OCI-LY1 (cell line): ENCODE results near the gene KIAA0319L.

Source experiments
- H2AFZ ChIP-seq: fragments of 200-600 bp; sonication (generic), shearing (Covaris generic); 2 replicates; pipeline ENCODE4 v1.6.0; 2014; ENCODE audit warnings: antibody characterized with exemption, mild to moderate bottlenecking, low read length
- H3F3A ChIP-seq: fragments of 200-600 bp; sonication (generic), shearing (Covaris generic); 2 replicates; pipeline ENCODE4 v1.6.0; 2014; ENCODE audit warnings: mild to moderate bottlenecking, antibody characterized with exemption, low read length, moderate library complexity; ENCODE audit not compliant: insufficient read depth
- H3K27ac ChIP-seq: fragments of 200-600 bp; sonication (generic); 2 replicates; pipeline ENCODE4 v1.5.1; 2014; ENCODE audit warnings: low read length, mixed run types, mild to moderate bottlenecking, low read depth; ENCODE audit not compliant: poor library complexity, severe bottlenecking
- H3K27me3 ChIP-seq: fragments of 200-600 bp; sonication (generic); 2 replicates; pipeline ENCODE4 v1.6.0; 2014; ENCODE audit warnings: antibody characterized with exemption, mild to moderate bottlenecking, low read length, moderate library complexity; ENCODE audit not compliant: insufficient read depth
- H3K36me3 ChIP-seq: fragments of 200-600 bp; sonication (generic); 2 replicates; pipeline ENCODE4 v1.6.1; 2014; ENCODE audit warnings: mild to moderate bottlenecking, antibody characterized with exemption, low read length, moderate library complexity, mixed read lengths; ENCODE audit not compliant: insufficient read depth
- H3K4me1 ChIP-seq: fragments of 200-600 bp; sonication (generic); 2 replicates; pipeline ENCODE4 v1.5.1; 2014; ENCODE audit warnings: mild to moderate bottlenecking, low read length, moderate library complexity; ENCODE audit not compliant: insufficient read depth, severe bottlenecking
- H3K4me2 ChIP-seq: fragments of 200-600 bp; sonication (generic), shearing (Covaris generic); 2 replicates; pipeline ENCODE4 v1.6.1; 2014; ENCODE audit warnings: low read length
- H3K4me3 ChIP-seq: fragments of 200-600 bp; sonication (generic); 2 replicates; pipeline ENCODE4 v1.5.1; 2014; ENCODE audit warnings: low read length, low read depth, mild to moderate bottlenecking, mixed read lengths; ENCODE audit not compliant: poor library complexity, severe bottlenecking
- H3K79me2 ChIP-seq: fragments of 200-600 bp; shearing (Covaris generic); 2 replicates; pipeline ENCODE4 v1.6.1; 2016; ENCODE audit warnings: mixed run types, low read length, mixed read lengths; ENCODE audit not compliant: insufficient read depth
- H3K9ac ChIP-seq: fragments of 200-600 bp; sonication (generic), shearing (Covaris generic); 2 replicates; pipeline ENCODE4 v1.6.1; 2014; ENCODE audit warnings: mild to moderate bottlenecking, low read length, mixed read lengths
- H3K9me2 ChIP-seq: fragments of 200-600 bp; sonication (generic), shearing (Covaris generic); 2 replicates; pipeline ENCODE4 v1.6.1; 2014; ENCODE audit warnings: low read depth, mild to moderate bottlenecking, low read length, mixed read lengths
- H3K9me3 ChIP-seq: fragments of 200-600 bp; shearing (Covaris generic); 2 replicates; pipeline ENCODE4 v1.6.1; 2014; ENCODE audit warnings: low read length, mixed read lengths
- H4K20me1 ChIP-seq: fragments of 200-600 bp; sonication (generic), shearing (Covaris generic); 2 replicates; pipeline ENCODE4 v1.6.0; 2016; ENCODE audit warnings: mild to moderate bottlenecking, low read length; ENCODE audit not compliant: insufficient read depth
- CTCF ChIP-seq: fragments of 200-600 bp; sonication (generic), shearing (Covaris generic); IDR thresholded peaks from 2 replicates; pipeline ENCODE4 v1.5.1; 2017; ENCODE audit warnings: mild to moderate bottlenecking, antibody characterized with exemption, low read length, moderate library complexity, mixed read lengths
- EZH2 ChIP-seq: fragments of 200-600 bp; sonication (generic), shearing (Covaris generic); IDR thresholded peaks from 2 replicates; pipeline ENCODE4 v1.8.0; 2017; ENCODE audit warnings: borderline replicate concordance, mixed run types, mild to moderate bottlenecking, antibody characterized with exemption, low read length, moderate library complexity, mixed read lengths

The KIAA0319L gene

GRCh38 chr1:35575416-35575958 is 18.3 kb upstream of the KIAA0319L start:
- Histone ChIP-seq H3K79me2 (no peaks in the 10 kb centered on the region), H2AFZ (no peak overlapping the region), H3K27ac (no peak overlapping the region), H4K20me1 (no peaks in the 10 kb centered on the region), H3K27me3 (no peaks in the 10 kb centered on the region; the same call in 1 of the 2 replicates), H3K9ac (no peak overlapping the region), H3K4me3 (no peak overlapping the region), H3K4me2 (no peak overlapping the region), H3K9me2 (no peaks in the 10 kb centered on the region), H3K4me1 (peaks cover 21% of the 10 kb centered on the region), H3F3A (no peaks in the 10 kb centered on the region), H3K36me3 (no peaks in the 10 kb centered on the region), H3K9me3 (no peaks in the 10 kb centered on the region)
- TF ChIP-seq EZH2, result no peak
- no peak for TF ChIP-seq CTCF

- Histone ChIP-seq H3K4me2 (no peak overlapping the region), H3K79me2 (no peaks in the 10 kb centered on the region), H3K36me3 (no peaks in the 10 kb centered on the region), H3K27me3 (no peaks in the 10 kb centered on the region; the same call in 1 of the 2 replicates), H3F3A (no peaks in the 10 kb centered on the region), H3K27ac (no peak overlapping the region), H3K4me3 (no peak overlapping the region), H4K20me1 (no peaks in the 10 kb centered on the region), H3K9me2 (no peaks in the 10 kb centered on the region), H3K9me3 (no peaks in the 10 kb centered on the region), H3K9ac (no peak overlapping the region), H3K4me1 (peaks cover 17% of the 10 kb centered on the region), H2AFZ (no peak overlapping the region)
- no peak for TF ChIP-seq CTCF
- no peak for TF ChIP-seq EZH2
These were observed 17.6 kb upstream of the KIAA0319L start for GRCh38 chr1:35574655-35575415.

- H3K9me2 ChIP-seq, result no peaks in the 10 kb centered on the region
- H3K9me3 ChIP-seq, result no peaks in the 10 kb centered on the region
- H3F3A ChIP-seq, result no peaks in the 10 kb centered on the region
- H3K27ac ChIP-seq, result no peak overlapping the region
- H3K4me2 ChIP-seq, result no peak overlapping the region
- peaks cover 17% of the 10 kb centered on the region for H3K4me1 ChIP-seq
- H2AFZ ChIP-seq, result no peak overlapping the region
- H3K27me3 ChIP-seq, result no peaks in the 10 kb centered on the region; the same call in 1 of the 2 replicates
- H3K9ac ChIP-seq, result no peak overlapping the region
- H3K4me3 ChIP-seq, result no peak overlapping the region
- no peaks in the 10 kb centered on the region for H4K20me1 ChIP-seq
- TF ChIP-seq CTCF, result no peak
- TF ChIP-seq EZH2, result no peak
- no peaks in the 10 kb centered on the region for H3K36me3 ChIP-seq
- H3K79me2 ChIP-seq, result no peaks in the 10 kb centered on the region
These were observed 17.0 kb upstream of the KIAA0319L start for GRCh38 chr1:35574125-35574654.
